Caco-2 (cell line): Measurements from ENCODE around the gene DTX1. TPM values are rescaled to one million over a fixed set of nuclear protein-coding genes. Genes with fewer than 3 reads are reported as not detected.
"Not testable (repeated sequence)": the region's sequence is repeated elsewhere in the genome, so short reads cannot be mapped to it uniquely, and the experiment has no call there.

ENCODE experiments used
- BruUV-seq: library from RNA; stranded (reverse); fragments of 400-500 nt; replicated peaks from 2 replicates; lab custom pipeline; 2021; lab: Mats Ljungman, UMichigan
- CTCF ChIA-PET: fragments of 300-600 bp; sonication (Branson Sonifier 250); formaldehyde crosslinking; loops from one replicate; lab custom pipeline; 2022; ENCODE audit warnings: antibody characterized with exemption; lab: Charles Lee
- POLR2A ChIA-PET: fragments of 300-600 bp; sonication (Branson Sonifier 250); formaldehyde crosslinking; loops from one replicate; lab custom pipeline; 2022; ENCODE audit warnings: antibody characterized with exemption; lab: Charles Lee
- DNase-seq, 2 experiments: peaks; one replicate each; pipeline versions ENCODE4 v3.0.0 to v3.0.0-alpha.2; 2020 to 2022
- H3K27me3 ChIP-seq: replicated peaks from 2 replicates; pipeline ENCODE4 v1.6.0; 2011; ENCODE audit warnings: low read length; ENCODE audit not compliant: control insufficient read depth, insufficient read depth
- H3K36me3 ChIP-seq: 2 replicates; pipeline ENCODE4 v1.5.1; 2011; ENCODE audit warnings: low read length; ENCODE audit not compliant: control insufficient read depth, insufficient read depth
- H3K4me1 ChIP-seq: fragments of 250-450 bp; sonication (Bioruptor Pico); 2 replicates; pipeline ENCODE4 v1.5.1; 2020; ENCODE audit warnings: mild to moderate bottlenecking
- H3K4me3 ChIP-seq: 2 replicates; pipeline ENCODE4 v1.5.1; 2011; ENCODE audit warnings: low read depth, mild to moderate bottlenecking, control low read depth, low read length
- H3K9me3 ChIP-seq: fragments of 250-450 bp; sonication (Bioruptor Pico); 2 replicates; pipeline ENCODE4 v1.5.1; 2020; ENCODE audit warnings: mild to moderate bottlenecking, moderate library complexity
- H3K27ac Mint-ChIP-seq: one replicate; pipeline ENCODE4 v1.8.0; 2022; ENCODE audit warnings: mixed read lengths; ENCODE audit not compliant: unreplicated experiment
- H3K27me3 Mint-ChIP-seq: one replicate; pipeline ENCODE4 v1.8.0; 2022; ENCODE audit warnings: mixed read lengths; ENCODE audit not compliant: insufficient read depth, unreplicated experiment
- H3K36me3 Mint-ChIP-seq: one replicate; pipeline ENCODE4 v1.8.0; 2022; ENCODE audit warnings: mild to moderate bottlenecking, mixed read lengths; ENCODE audit not compliant: insufficient read depth, unreplicated experiment
- H3K4me1 Mint-ChIP-seq: one replicate; pipeline ENCODE4 v1.8.0; 2022; ENCODE audit warnings: low read depth, mixed read lengths; ENCODE audit not compliant: unreplicated experiment
- H3K4me3 Mint-ChIP-seq: one replicate; pipeline ENCODE4 v1.8.0; 2022; ENCODE audit warnings: mild to moderate bottlenecking, moderate library complexity, mixed read lengths; ENCODE audit not compliant: unreplicated experiment
- H3K9me3 Mint-ChIP-seq: one replicate; pipeline ENCODE4 v1.8.0; 2022; ENCODE audit warnings: mixed read lengths; ENCODE audit not compliant: unreplicated experiment
- intact Hi-C: fragments of 100-400 bp; cut with micrococcal nuclease; formaldehyde crosslinking; loops from one replicate; pipeline ENCODE4 v1.10.0; 2022; ENCODE audit not compliant: unreplicated experiment
- total RNA-seq: library from RNA; stranded (reverse); gene quantifications from 2 replicates; pipeline ENCODE4 v1.2.3, GENCODE V29; 2022
- TF ChIP-seq, protein P1 (sequence below), 2 experiments: fragments of 200-600 bp in 1 of 2; IDR thresholded peaks; 1 replicate in 1 of 2; 2 replicates in 1 of 2; pipeline versions ENCODE4 v1.5.1 to v1.8.0; 2011 to 2022; ENCODE audit warnings: antibody characterized with exemption in 1 of 2, control low read depth in 1 of 2, inconsistent platforms in 1 of 2, low read depth in 1 of 2, low read length in 1 of 2, mild to moderate bottlenecking in 1 of 2, moderate library complexity in 1 of 2; ENCODE audit not compliant: insufficient read depth in 1 of 2, severe bottlenecking in 1 of 2, unreplicated experiment in 1 of 2

DTX1 gene
- total RNA-seq, 1 experiment from 2014 or later = not detected

DNA sequence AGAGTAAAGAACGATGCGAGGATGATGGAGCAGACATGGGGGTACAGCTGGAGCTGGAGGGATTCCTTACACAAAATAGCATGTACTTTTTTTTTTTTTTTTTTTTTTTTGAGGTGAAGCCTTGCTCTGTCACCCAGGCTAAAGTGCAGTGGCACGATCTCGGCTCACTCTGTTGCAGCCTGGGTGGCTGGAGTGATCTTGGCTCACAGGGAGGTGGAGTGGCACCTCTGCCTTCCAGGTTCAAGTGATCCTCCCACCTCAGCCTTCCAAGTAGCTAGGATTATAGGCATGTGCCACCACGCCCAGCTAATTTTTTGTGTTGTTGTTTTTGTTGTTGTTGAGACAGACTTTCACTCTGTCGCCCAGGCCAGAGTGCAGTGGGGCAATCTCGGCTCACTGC is 84.2 kb downstream of the DTX1 start:
- CTCF ChIA-PET = interaction anchor here (0.7 kb wide), 1 partner anchor 284 kb away, joined by 12 read pairs; no protein-coding TSS in a partner anchor
- H3K4me1 Mint-ChIP-seq = no peaks in the 10 kb centered on the region
- no peak overlapping the region for H3K4me3 Mint-ChIP-seq

DNA sequence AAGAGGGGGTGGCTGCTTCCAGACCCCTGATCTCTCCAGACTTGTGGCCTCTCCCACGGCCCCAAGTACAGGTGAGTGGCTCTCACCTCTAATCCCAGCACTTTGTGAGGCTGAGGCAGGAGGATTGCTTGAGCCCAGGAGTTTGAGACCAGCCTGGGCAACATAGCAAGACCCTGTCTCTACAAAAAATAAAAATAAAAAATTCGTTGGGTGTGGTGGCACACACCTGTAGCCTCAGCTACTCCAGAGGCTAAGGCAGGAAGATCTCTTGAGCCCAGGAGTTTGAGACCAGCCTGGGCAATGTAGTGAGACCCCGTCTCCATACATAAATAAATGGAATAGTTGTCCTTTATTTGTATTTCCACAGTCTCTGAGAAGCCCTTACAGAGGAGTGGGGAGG is 85.2 kb downstream of the DTX1 start:
- H3K27ac Mint-ChIP-seq, H3K27me3 Mint-ChIP-seq, H3K9me3 Mint-ChIP-seq, CTCF ChIA-PET, H3K4me3 Mint-ChIP-seq, intact Hi-C loops, H3K9me3 ChIP-seq, BruUV-seq, POLR2A ChIA-PET, H3K4me1 Mint-ChIP-seq, H3K36me3 Mint-ChIP-seq, DNase-seq, H3K27me3 ChIP-seq, H3K36me3 ChIP-seq, H3K4me3 ChIP-seq, H3K4me1 ChIP-seq: not testable (repeated sequence)

More for the DNA sequence above, 84.2 kb downstream of the DTX1 start:
- Histone ChIP-seq H3K9me3 (no peaks in the 10 kb centered on the region), H3K4me1 (no peaks in the 10 kb centered on the region; the same call in 1 of the 2 replicates), H3K36me3 (no peaks in the 10 kb centered on the region), H3K27me3 (no peaks in the 10 kb centered on the region), H3K4me3 (no peak overlapping the region)
- H3K27me3 Mint-ChIP-seq = no peaks in the 10 kb centered on the region
- no peaks in the 10 kb centered on the region for H3K36me3 Mint-ChIP-seq
- POLR2A ChIA-PET = no interaction called here
- TF ChIP-seq, protein P1, sequence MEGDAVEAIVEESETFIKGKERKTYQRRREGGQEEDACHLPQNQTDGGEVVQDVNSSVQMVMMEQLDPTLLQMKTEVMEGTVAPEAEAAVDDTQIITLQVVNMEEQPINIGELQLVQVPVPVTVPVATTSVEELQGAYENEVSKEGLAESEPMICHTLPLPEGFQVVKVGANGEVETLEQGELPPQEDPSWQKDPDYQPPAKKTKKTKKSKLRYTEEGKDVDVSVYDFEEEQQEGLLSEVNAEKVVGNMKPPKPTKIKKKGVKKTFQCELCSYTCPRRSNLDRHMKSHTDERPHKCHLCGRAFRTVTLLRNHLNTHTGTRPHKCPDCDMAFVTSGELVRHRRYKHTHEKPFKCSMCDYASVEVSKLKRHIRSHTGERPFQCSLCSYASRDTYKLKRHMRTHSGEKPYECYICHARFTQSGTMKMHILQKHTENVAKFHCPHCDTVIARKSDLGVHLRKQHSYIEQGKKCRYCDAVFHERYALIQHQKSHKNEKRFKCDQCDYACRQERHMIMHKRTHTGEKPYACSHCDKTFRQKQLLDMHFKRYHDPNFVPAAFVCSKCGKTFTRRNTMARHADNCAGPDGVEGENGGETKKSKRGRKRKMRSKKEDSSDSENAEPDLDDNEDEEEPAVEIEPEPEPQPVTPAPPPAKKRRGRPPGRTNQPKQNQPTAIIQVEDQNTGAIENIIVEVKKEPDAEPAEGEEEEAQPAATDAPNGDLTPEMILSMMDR (IDR thresholded peaks at IDR 0.05; ENCODE audit: insufficient read depth in 1 of 2, low read depth in 1 of 2, low read length in 1 of 2, severe bottlenecking in 1 of 2, unreplicated experiment in 1 of 2) = no peak
- H3K9me3 Mint-ChIP-seq = no peaks in the 10 kb centered on the region
- BruUV-seq = no TSS peak
- no peak overlapping the region for H3K27ac Mint-ChIP-seq
- intact Hi-C loops = no loop called here
- DNase-seq = no peak

DNA sequence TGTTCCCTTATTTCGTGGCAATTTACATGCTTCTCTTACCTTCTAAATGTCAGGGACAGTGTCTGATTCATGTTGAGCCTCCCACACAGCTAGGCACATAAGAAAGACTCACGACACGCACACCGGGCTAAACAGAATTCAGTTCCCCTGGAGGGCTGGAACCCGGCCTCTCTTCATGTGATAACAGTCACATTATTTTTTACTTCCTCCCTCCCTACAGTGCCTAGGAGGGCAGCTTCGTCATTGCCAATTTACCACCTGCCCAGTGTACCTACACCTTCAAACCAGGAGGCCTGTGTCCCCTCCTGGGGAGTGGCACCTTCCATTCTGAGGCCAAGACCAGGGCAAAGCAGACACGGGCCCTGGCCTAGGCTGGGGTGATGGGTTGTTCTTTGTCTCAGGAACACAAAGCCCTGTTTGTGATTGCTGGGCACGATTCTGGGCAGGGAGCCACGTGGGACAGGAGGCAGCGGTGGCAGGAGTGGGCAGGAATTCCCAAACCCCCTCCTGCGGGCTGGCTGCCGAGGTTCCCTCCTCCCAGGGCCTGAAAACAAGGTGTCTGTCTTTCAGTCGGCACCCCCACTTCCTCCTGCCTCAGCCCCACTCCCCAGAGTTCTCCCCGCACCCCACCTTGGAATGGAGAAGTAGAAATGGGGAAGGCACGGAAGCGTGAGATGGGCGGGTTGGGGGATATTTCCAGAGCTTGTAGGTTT is 85.8 kb downstream of the DTX1 start:
- no peak overlapping the region for H3K27ac Mint-ChIP-seq

More for the DNA sequence above, 85.8 kb downstream of the DTX1 start:
- ChIA-PET CTCF (no interaction called here), POLR2A (no interaction called here)
- Histone ChIP-seq H3K4me3 (no peak overlapping the region), H3K27me3 (no peaks in the 10 kb centered on the region), H3K36me3 (no peaks in the 10 kb centered on the region), H3K9me3 (no peaks in the 10 kb centered on the region), H3K4me1 (no peaks in the 10 kb centered on the region)
- no TSS peak for BruUV-seq
- H3K4me3 Mint-ChIP-seq = no peak overlapping the region
- peaks cover 2% of the 10 kb centered on the region for H3K27me3 Mint-ChIP-seq
- TF ChIP-seq, protein P1 (IDR thresholded peaks at IDR 0.05; ENCODE audit: insufficient read depth in 1 of 2, low read depth in 1 of 2, low read length in 1 of 2, severe bottlenecking in 1 of 2, unreplicated experiment in 1 of 2) = no peak
- H3K9me3 Mint-ChIP-seq = no peaks in the 10 kb centered on the region
- H3K36me3 Mint-ChIP-seq = no peaks in the 10 kb centered on the region
- H3K4me1 Mint-ChIP-seq = no peaks in the 10 kb centered on the region
- no peak for DNase-seq
- intact Hi-C loops = no loop called here
